COLO668 (cell line): ENCODE measurements around the gene OTOS.

Experiments used
- DNase-seq: peaks from one replicate; lab custom pipeline; 2025; ENCODE audit not compliant: unreplicated experiment; lab: John Stamatoyannopoulos, UW

OTOS gene

DNA sequence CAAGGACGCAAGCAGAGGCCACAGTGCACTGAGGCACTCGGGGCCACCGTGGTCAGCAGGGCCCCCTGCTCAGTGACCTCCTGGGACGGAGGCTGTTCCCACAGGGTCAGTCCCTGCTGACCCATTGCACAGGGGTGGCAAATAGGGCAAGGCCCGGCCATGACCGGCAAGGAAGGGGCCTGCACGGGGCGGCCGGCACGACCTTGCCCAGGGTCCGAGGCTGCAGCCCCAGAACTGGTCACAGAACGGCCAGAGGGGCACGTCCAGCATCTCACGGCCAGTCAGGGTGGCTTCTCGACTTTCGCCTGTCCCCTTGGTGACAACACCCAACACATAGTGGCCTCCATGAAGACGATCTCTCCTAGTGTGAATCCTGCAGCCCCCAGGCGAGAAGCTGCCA lies 27.6 kb upstream of the OTOS start:
- no peak for DNase-seq

DNA sequence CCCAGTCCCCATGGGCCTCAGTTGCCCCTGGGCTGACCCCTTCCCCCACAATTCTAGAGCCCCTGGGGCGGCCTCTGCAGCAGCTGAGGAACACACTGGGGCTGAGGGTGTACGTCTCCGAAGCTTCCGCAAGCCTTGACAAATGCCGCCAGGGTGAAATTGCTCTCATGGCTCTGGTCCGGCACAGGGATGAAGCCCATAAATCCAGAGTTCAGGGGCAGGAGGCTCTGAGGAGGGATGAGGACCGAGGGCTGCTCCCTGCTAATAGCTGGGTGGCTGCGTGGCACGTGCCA lies 27.1 kb upstream of the OTOS start:
- no peak for DNase-seq

GRCh38 chr2:240166761-240167587 lies 26.5 kb upstream of the OTOS start:
- DNase-seq = no peak

DNA sequence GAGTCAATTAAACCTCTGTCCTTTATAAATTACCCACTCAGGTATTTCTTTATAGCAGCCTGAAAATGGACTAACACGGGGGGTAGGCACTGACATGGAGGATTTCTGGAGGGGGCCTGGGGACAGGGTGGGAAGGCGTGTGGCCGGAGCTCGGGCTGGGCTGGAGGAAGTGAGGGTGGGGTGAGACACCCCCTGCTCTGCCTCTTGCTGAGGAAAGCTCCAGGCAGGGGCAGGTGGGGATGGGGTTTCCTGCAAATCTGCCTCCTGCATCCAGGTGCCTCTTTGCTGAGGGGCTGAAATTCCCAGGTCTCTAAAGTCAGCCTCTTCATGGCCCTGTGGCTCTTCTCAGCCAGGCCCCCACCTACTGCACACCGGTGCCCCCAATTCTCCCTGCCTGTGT lies 25.7 kb upstream of the OTOS start:
- DNase-seq = no peak

DNA sequence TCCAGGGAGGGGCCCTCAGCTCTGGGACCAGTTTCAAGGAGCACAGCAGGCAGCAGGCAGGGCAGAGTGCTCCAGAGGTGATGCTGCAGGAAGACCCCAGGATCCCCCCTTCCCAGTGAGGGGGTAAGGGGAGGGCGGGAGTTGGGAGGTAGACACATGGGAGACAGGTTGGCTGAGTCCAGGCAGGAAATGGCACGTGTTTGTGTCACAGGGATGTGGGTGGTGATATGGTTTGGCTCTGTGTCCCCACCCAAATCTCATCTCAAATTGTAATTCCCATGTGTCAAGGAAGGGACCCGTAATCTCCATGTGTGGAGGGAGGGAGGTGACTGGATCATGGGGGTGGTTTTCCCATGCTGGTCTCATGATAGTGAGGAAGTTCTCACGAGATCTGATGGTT lies 25.2 kb upstream of the OTOS start:
- DNase-seq = no peak

- DNase-seq = no peak
Observed at GRCh38 chr2:240165034-240165433, 24.6 kb upstream of the OTOS start.

- no peak for DNase-seq
Observed at GRCh38 chr2:240164586-240164985, 24.1 kb upstream of the OTOS start.

GRCh38 chr2:240163844-240164574 lies 23.6 kb upstream of the OTOS start:
- no peak for DNase-seq

GRCh38 chr2:240162939-240163714 lies 22.7 kb upstream of the OTOS start:
- DNase-seq = no peak

GRCh38 chr2:240162531-240162930 lies 22.1 kb upstream of the OTOS start:
- no peak for DNase-seq

DNA sequence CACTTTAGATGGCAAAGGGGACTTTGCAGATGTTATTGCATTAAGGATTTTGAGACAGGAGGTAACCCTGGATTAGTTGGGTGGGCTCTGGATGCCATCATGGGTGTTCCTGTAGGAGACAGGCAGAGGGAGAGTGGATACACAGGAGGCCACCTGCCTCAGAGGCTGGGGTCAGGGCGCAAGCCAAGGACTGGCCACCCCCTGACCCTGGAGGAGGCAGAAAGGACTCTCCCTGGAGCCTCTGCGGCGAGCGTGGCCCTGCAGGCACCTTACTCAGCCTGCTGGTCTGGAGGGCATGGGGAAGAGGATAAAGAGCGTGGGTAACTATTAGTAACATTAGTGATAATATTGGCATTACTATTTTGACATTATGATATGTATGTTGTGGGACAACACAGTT lies 21.6 kb upstream of the OTOS start:
- DNase-seq = no peak

DNA sequence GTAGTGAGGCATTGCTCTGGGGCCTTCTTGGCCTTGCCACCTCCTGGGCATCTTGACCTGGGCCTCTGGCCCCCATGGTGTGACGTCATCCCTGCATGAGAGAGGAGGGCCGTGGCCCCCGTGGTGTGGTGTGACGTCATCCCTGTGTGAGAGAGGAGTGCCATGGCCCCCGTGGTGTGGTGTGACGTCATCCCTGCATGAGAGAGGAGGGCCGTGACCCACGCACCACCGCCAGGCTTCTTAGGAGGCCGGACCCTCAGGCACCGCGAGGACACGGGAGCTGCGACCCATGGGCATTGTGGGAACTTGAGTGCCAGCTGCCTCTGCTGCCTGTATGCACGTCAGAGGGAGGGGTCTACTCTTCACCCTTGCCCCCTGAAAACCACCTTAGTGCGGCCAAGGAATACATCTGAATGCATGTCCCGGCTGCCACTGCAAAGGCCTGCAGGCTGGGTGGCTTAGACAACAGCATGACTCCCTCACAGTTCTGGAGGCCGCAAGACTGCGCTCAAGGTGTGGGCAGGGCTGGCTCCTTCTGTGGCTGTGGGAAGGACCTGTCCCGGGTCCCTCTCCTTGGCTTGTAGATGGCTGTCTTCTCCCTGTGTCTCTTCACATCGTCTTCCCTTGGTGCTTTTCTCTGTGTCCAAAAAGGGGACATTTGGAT lies 20.8 kb upstream of the OTOS start:
- DNase-seq = no peak

- no peak for DNase-seq
Observed at GRCh38 chr2:240160291-240161086, 20.0 kb upstream of the OTOS start.

GRCh38 chr2:240159251-240159839 lies 18.9 kb upstream of the OTOS start:
- no peak for DNase-seq

- no peak for DNase-seq
Observed at GRCh38 chr2:240157147-240157470, 16.7 kb upstream of the OTOS start.

- no peak for DNase-seq
Observed at GRCh38 chr2:240156435-240157146, 16.1 kb upstream of the OTOS start.

GRCh38 chr2:240155745-240156390 lies 15.4 kb upstream of the OTOS start:
- DNase-seq = no peak

DNA sequence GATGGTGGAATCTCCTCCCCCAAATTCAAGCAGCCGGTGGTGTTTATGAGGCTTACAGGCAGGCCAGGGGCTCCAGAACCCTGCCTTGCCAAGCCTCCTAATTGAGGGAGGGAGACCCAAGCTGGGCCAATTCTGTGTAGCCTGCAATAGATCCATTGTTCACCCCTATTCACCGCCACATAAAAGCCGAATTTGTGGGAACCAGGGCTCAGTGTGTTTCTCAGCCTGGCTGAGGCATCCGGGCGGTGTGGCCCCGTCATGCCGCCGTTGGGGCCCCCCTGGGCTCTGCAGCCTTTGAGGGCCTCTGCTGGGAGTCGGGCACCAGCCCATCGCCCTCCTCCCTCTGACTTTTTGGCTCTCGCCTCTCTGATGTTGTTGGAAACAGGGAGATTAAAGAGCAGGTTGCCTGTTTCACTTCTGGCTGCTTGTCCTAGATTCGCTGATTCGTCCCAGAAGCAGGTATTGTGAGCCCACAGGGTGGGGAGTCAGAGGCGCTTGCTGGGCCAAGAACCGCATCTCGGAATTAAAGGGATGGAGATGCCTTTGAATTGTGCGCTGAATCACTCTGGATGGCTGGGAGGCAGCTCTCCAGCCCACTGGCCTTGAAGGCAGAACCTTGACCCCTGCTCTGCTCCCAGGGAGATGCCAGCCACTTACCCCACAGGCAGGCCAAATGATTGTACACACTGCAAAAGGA lies 14.7 kb upstream of the OTOS start:
- no peak for DNase-seq

DNA sequence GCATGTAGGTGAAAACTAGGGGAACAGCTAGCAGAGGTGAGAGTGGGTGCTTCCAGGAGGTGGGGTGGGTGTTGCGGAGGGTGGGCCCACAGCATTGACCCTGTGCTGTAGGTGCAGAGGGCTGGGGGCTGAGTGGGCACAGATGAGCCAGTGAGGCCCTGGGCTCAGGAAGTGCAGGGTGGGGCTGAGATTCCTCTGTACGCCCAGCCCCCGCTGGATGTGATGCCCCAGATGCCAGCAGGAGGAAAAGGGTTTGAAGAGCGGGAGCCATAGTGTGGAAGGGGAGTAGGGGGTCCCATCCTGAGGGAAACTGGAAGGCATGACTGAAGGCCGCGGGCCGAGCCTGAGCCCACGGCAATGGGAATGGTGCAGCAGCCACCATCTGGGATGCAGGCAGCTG lies 14.1 kb upstream of the OTOS start:
- DNase-seq = no peak
